ENCODE results near the gene PRELID3B. TPM values are rescaled to one million over a fixed set of nuclear protein-coding genes. Genes with fewer than 3 reads are reported as not detected.
"Not testable (repeated sequence)": the region's sequence is repeated elsewhere in the genome, so short reads cannot be mapped to it uniquely, and the experiment has no call there.

Gene PRELID3B
- total RNA-seq, 1 donor = 75.7 TPM

DNA sequence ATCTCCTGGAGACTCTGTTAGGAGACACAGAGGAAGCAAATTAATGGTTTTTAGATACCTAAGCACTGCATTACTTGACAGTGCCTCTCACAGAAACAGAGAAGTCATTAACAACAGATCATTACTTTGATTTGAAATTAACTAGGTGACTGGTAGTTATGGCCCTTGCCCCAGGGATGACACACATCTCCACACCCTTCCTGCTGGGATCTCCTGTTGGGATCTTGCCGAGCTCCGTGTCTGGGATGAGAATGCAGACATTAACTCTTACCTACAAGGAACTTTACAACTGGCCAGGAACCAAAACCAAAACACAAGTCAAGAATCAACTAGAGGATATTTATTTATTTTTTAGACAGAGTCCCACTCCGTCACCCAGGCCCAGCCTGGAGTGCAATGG is 2.2 kb upstream of the PRELID3B start:
- DNase-seq (ENCODE audit: low read depth) = no peak
- TF ChIP-seq, protein P1, sequence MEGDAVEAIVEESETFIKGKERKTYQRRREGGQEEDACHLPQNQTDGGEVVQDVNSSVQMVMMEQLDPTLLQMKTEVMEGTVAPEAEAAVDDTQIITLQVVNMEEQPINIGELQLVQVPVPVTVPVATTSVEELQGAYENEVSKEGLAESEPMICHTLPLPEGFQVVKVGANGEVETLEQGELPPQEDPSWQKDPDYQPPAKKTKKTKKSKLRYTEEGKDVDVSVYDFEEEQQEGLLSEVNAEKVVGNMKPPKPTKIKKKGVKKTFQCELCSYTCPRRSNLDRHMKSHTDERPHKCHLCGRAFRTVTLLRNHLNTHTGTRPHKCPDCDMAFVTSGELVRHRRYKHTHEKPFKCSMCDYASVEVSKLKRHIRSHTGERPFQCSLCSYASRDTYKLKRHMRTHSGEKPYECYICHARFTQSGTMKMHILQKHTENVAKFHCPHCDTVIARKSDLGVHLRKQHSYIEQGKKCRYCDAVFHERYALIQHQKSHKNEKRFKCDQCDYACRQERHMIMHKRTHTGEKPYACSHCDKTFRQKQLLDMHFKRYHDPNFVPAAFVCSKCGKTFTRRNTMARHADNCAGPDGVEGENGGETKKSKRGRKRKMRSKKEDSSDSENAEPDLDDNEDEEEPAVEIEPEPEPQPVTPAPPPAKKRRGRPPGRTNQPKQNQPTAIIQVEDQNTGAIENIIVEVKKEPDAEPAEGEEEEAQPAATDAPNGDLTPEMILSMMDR (IDR thresholded peaks at IDR 0.05; ENCODE audit: insufficient read depth, low read length) = no peak
- no peak overlapping the region for H3K4me3 ChIP-seq (ENCODE audit: low read depth, low read length)

DNA sequence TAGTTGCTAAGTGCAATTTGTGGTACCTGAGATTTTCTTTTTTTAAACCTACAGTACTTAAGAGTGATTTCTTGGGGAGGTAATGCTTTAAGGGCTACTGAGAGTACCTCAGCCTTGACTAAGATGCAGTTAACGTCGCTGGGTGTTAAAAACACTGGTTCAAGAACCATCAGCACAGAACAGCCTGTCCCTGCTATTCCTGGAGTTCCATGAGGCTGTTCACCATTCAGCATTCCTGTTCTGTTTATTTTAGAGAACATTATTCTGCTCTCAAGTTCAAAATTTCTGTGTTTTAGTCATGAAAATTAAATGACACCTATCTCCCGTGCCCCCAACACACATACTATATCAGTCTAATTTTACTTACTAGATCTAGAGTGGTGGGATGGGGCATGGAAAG is 1.7 kb upstream of the PRELID3B start:
- no peak overlapping the region for H3K4me3 ChIP-seq (ENCODE audit: low read depth, low read length)
- TF ChIP-seq, protein P1 (IDR thresholded peaks at IDR 0.05; ENCODE audit: insufficient read depth, low read length) = no peak
- DNase-seq (ENCODE audit: low read depth) = no peak

DNA sequence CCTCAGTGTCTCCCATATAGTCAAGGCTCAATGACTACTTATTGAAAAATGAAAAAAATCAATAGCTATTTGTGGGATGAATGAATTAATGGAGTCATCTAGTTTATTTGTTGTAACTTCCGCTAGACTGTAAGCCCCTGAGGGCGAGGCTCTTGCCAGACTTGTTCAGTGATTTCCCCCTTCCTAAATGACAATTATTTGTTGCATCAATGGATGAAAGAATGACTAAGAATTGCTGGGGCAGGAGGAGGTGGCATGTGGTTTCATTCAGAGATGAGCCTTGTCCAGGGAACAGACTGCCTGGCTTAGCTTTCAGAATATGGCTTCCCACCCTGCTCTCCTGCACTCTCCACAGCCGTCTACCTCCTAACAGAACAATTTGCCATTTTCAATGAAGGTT is 1.1 kb upstream of the PRELID3B start:
- no peak for DNase-seq (ENCODE audit: low read depth)
- no peak overlapping the region for H3K4me3 ChIP-seq (ENCODE audit: low read depth, low read length)
- TF ChIP-seq, protein P1 (IDR thresholded peaks at IDR 0.05; ENCODE audit: insufficient read depth, low read length) = no peak

DNA sequence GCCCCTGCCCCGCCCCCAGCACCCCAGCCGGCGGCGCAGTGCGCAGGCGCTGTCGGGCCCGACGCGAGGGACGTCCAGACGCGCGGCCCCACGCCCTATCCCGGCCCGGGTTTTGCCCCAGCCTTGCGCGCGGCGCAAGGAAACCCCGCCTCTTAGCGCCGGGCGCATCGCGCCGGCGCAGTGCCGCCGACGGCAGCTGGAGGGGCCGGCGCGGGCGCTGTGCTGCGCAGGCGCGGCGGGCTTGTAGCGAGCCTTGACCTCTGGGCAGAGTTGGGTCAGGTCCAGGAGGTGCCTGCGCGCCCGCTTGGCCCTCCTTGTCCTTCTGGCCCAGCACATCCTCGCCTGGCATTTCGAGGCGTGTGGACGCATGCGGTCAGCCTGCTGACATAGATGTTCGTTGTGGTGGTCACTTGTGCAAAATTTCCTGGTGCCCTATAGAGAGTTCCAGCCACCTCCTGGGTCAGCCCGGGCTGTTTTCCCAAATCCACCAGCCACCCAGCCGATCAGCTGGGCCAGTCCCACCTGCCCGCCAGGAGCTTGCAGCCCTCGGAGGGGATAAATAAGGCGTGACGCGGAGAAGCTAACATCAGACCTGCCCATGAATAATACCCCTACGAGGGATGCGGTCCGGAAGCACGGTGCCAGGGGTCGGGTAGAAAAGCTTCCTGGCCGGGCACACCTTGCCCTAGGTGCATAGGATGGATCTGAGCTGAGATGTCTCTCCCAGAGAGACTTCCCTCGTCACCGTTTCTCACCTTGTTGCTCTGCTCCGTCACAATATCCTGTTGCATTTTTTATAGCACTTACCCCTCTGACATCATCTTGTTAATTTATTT is 428 bp upstream of the PRELID3B start:
- TF ChIP-seq, protein P1 (IDR thresholded peaks at IDR 0.05; ENCODE audit: insufficient read depth, low read length) = no peak
- peak overlapping the region; percentile 84 for H3K4me3 ChIP-seq (ENCODE audit: low read depth, low read length)
- peak; percentile 86 for DNase-seq (ENCODE audit: low read depth)

DNA sequence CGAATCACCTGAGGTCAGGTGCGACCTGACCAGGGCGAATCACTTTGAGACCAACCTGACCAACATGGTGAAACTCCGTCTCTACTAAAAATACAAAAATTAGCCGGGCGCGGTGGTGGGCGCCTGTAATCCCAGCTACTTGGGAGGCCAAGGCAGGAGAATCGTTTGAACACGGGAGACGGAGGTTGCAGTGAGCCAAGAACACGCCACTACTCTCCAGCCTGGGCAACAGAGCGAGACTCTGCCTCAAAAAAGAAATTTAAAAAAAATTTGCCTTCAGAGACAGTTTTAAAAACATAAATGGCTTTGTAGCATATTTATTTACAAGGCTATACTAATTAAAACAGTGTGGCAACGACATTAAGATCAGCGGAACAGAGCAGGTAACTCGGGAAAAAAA is 1.1 kb downstream of the PRELID3B start:
- peak overlapping the region; percentile 84 for H3K4me3 ChIP-seq (ENCODE audit: low read depth, low read length)
- DNase-seq (ENCODE audit: low read depth) = not testable (repeated sequence)

DNA sequence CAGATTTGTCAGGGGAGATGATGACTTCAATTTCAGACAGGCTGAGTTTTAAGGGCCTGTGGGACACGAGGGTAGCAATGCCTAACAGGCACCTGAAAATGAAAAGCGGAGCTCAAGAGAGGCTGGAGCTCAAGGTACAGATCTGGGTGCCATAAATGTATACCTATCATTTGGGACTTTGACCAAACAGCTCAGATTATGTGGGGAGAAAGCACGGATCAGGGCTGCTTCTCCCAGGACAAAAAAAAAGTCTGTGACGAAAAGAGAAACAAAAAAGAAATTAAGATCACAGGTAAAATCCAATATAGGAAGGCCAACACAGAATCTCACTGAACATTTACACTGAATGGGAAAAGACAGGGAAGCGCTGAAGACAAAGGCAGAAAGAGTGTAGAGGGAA is 1.9 kb downstream of the PRELID3B start:
- TF ChIP-seq, protein P1 (IDR thresholded peaks at IDR 0.05; ENCODE audit: insufficient read depth, low read length) = no peak
- peak overlapping the region; percentile 6 for H3K4me3 ChIP-seq (ENCODE audit: low read depth, low read length)
- no peak for DNase-seq (ENCODE audit: low read depth)

DNA sequence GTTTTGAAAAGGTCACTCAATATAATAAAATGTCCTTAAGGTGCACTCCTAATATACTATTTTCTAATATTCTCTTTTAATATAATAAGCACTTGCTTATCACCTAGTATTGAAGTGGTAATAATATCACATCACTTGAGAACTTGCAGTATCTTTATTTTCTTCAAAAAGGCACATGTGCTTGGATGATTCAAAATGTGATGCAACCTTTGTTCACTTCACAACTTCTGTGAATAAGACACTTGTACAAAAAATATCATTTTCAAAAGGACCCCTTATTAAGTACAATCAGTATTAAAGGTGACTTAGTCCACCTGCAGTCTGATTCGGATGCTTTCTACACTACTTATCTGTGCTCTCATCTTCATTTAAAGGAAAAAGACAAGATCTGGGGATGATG is 3.4 kb downstream of the PRELID3B start:
- H3K4me3 ChIP-seq (ENCODE audit: low read depth, low read length) = no peak overlapping the region
- DNase-seq (ENCODE audit: low read depth) = peak; percentile 51
- TF ChIP-seq, protein P1 (IDR thresholded peaks at IDR 0.05; ENCODE audit: insufficient read depth, low read length) = no peak

Measured in fibroblast of the aortic adventitia (primary cell).